Urothelium cell line (cell line): Measurements from ENCODE around the gene DYRK1B.
"Not testable (repeated sequence)": the region's sequence is repeated elsewhere in the genome, so short reads cannot be mapped to it uniquely, and the experiment has no call there.

Experiments
- DNase-seq: peaks from one replicate; pipeline ENCODE4 v3.0.0; 2011; ENCODE audit warnings: low spot score, mixed read lengths
- FAIRE-seq: peaks from 2 replicates; lab custom pipeline; 2011; peaks lifted over from hg19 to GRCh38; lab: Jason Lieb, UNC

The DYRK1B gene

GRCh38 chr19:39814111-39814510 is 19.9 kb downstream of the DYRK1B start:
- FAIRE-seq, DNase-seq: not testable (repeated sequence)

GRCh38 chr19:39813264-39813993 is 20.5 kb downstream of the DYRK1B start:
- no peak for FAIRE-seq
- DNase-seq, result no peak

- DNase-seq (no peak), FAIRE-seq (no peak)
Observed at GRCh38 chr19:39811064-39811463, 22.9 kb downstream of the DYRK1B start.

- FAIRE-seq, result no peak
- no peak for DNase-seq
Observed at GRCh38 chr19:39810424-39810823, 23.5 kb downstream of the DYRK1B start.

- FAIRE-seq, result no peak
Observed at GRCh38 chr19:39809368-39809767, 24.6 kb downstream of the DYRK1B start.

GRCh38 chr19:39808688-39809087 is 25.3 kb downstream of the DYRK1B start:
- not testable (repeated sequence) for FAIRE-seq, DNase-seq

More at GRCh38 chr19:39809368-39809767, 24.6 kb downstream of the DYRK1B start:
- DNase-seq, result no peak

- FAIRE-seq, result no peak
Observed at GRCh38 chr19:39807846-39808364, 26.1 kb downstream of the DYRK1B start.

GRCh38 chr19:39805104-39805503 is 28.9 kb downstream of the DYRK1B start:
- DNase-seq, result no peak
- no peak for FAIRE-seq

More at GRCh38 chr19:39807846-39808364, 26.1 kb downstream of the DYRK1B start:
- no peak for DNase-seq

- no peak for DNase-seq
- FAIRE-seq, result no peak
Observed at GRCh38 chr19:39802958-39803357, 31.0 kb downstream of the DYRK1B start.

- DNase-seq (no peak), FAIRE-seq (no peak)
Observed at GRCh38 chr19:39797083-39797482, 36.9 kb downstream of the DYRK1B start.

- no peak for DNase-seq
- no peak for FAIRE-seq
Observed at GRCh38 chr19:39796000-39796498, 37.9 kb downstream of the DYRK1B start.

- DNase-seq (no peak), FAIRE-seq (no peak)
Observed at GRCh38 chr19:39795001-39795400, 39.0 kb downstream of the DYRK1B start.

- DNase-seq (peak; percentile 86), FAIRE-seq (no peak)
Observed at GRCh38 chr19:39792999-39793546, 40.9 kb downstream of the DYRK1B start.

GRCh38 chr19:39788244-39788643 is 45.7 kb downstream of the DYRK1B start:
- no peak for DNase-seq
- FAIRE-seq, result no peak

GRCh38 chr19:39780894-39781293 is 53.1 kb downstream of the DYRK1B start:
- no peak for DNase-seq
- no peak for FAIRE-seq

GRCh38 chr19:39778763-39779162 is 55.2 kb downstream of the DYRK1B start, which contains the start of gene LEUTX:
Gene LEUTX (plus strand): TSS chr19:39778854. CDS start chr19:39778921, 67 bp downstream.
- DNase-seq (no peak), FAIRE-seq (no peak)
